ENCODE measurements around the gene CHN2.

DNA sequence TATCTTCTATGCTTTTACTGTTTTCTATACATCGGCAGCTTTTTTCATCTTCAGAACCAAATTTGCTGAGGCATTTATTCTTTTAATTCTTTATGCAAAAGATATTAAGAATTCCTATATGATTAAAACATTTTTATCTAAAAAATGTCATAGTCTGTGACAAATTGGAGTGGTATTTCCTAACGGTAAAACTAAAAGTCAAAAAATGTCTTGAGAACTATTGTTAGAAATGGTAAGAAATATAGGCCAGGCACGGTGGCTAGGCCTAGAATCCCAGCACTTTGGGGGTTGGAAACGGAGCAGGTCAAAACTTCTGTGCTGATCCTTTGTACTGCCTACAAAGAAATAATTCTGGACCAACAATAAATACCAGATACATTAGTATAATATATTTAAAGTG, 311.4 kb downstream of the CHN2 start:
- TF ChIP-seq, protein P1, sequence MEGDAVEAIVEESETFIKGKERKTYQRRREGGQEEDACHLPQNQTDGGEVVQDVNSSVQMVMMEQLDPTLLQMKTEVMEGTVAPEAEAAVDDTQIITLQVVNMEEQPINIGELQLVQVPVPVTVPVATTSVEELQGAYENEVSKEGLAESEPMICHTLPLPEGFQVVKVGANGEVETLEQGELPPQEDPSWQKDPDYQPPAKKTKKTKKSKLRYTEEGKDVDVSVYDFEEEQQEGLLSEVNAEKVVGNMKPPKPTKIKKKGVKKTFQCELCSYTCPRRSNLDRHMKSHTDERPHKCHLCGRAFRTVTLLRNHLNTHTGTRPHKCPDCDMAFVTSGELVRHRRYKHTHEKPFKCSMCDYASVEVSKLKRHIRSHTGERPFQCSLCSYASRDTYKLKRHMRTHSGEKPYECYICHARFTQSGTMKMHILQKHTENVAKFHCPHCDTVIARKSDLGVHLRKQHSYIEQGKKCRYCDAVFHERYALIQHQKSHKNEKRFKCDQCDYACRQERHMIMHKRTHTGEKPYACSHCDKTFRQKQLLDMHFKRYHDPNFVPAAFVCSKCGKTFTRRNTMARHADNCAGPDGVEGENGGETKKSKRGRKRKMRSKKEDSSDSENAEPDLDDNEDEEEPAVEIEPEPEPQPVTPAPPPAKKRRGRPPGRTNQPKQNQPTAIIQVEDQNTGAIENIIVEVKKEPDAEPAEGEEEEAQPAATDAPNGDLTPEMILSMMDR (IDR thresholded peaks at IDR 0.05): no peak
- TF ChIP-seq ZFX (IDR thresholded peaks at IDR 0.05; ENCODE audit: borderline replicate concordance): no peak

All from 22Rv1 (cell line).